Activated B cell treated with CpG ODN at 0.5 μM for 24 hours (primary cell): ENCODE results near the gene CST4. TPM values are rescaled to one million over a fixed set of nuclear protein-coding genes. Genes with fewer than 3 reads are reported as not detected.
"Not testable (repeated sequence)": the region's sequence is repeated elsewhere in the genome, so short reads cannot be mapped to it uniquely, and the experiment has no call there.

Experiments
- ATAC-seq: fragments of 200-7000 bp; cut with Tn5 transposase; one replicate; pipeline ENCODE4 v1.10.0; 2021; ENCODE audit warnings: low read depth, mild to moderate bottlenecking, moderate library complexity
- CTCF ChIA-PET: fragments of 350-600 bp; sonication (Branson Sonifier 250); formaldehyde crosslinking; loops from one replicate; lab custom pipeline; 2021; ENCODE audit warnings: antibody characterized with exemption; lab: Charles Lee
- POLR2A ChIA-PET: fragments of 350-600 bp; sonication (Branson Sonifier 250); formaldehyde crosslinking; loops from one replicate; lab custom pipeline; 2021; ENCODE audit warnings: antibody characterized with exemption; lab: Charles Lee
- DNase-seq: peaks from one replicate; pipeline ENCODE4 v3.0.0; 2022
- H3K27ac Mint-ChIP-seq: one replicate; pipeline ENCODE4 v1.8.0; 2020; ENCODE audit warnings: mixed read lengths
- H3K27me3 Mint-ChIP-seq: one replicate; pipeline ENCODE4 v1.8.0; 2021; ENCODE audit warnings: mixed read lengths
- H3K36me3 Mint-ChIP-seq: one replicate; pipeline ENCODE4 v1.8.0; 2021; ENCODE audit warnings: low read depth, mixed read lengths
- H3K4me1 Mint-ChIP-seq: one replicate; pipeline ENCODE4 v1.8.0; 2021; ENCODE audit warnings: mixed read lengths
- H3K4me3 Mint-ChIP-seq: one replicate; pipeline ENCODE4 v1.8.0; 2020; ENCODE audit warnings: mild to moderate bottlenecking, mixed read lengths
- H3K9me3 Mint-ChIP-seq: one replicate; pipeline ENCODE4 v1.8.0; 2020; ENCODE audit warnings: mixed read lengths
- intact Hi-C: fragments of 100-400 bp; cut with micrococcal nuclease; formaldehyde crosslinking; loops from one replicate; pipeline ENCODE4 v1.15.1; 2024
- total RNA-seq: library from RNA; stranded (reverse); gene quantifications from 2 replicates; pipeline ENCODE4 v1.2.3, GENCODE V29; 2022
- TF ChIP-seq, protein P1 (sequence below): fragments of 200-600 bp; IDR thresholded peaks from one replicate; pipeline ENCODE4 v1.8.0; 2022; ENCODE audit warnings: antibody characterized with exemption, mild to moderate bottlenecking

The CST4 gene
- total RNA-seq, 1 donor from 2014 or later: not detected

- ChIA-PET POLR2A (no interaction called here), CTCF (no interaction called here)
- H3K4me1 Mint-ChIP-seq: peaks cover 8% of the 10 kb centered on the region
- ATAC-seq (no peak), DNase-seq (no peak)
- no peak overlapping the region for H3K4me3 Mint-ChIP-seq
- H3K27me3 Mint-ChIP-seq: peaks cover 22% of the 10 kb centered on the region
- TF ChIP-seq, protein P1, sequence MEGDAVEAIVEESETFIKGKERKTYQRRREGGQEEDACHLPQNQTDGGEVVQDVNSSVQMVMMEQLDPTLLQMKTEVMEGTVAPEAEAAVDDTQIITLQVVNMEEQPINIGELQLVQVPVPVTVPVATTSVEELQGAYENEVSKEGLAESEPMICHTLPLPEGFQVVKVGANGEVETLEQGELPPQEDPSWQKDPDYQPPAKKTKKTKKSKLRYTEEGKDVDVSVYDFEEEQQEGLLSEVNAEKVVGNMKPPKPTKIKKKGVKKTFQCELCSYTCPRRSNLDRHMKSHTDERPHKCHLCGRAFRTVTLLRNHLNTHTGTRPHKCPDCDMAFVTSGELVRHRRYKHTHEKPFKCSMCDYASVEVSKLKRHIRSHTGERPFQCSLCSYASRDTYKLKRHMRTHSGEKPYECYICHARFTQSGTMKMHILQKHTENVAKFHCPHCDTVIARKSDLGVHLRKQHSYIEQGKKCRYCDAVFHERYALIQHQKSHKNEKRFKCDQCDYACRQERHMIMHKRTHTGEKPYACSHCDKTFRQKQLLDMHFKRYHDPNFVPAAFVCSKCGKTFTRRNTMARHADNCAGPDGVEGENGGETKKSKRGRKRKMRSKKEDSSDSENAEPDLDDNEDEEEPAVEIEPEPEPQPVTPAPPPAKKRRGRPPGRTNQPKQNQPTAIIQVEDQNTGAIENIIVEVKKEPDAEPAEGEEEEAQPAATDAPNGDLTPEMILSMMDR: no peak
- H3K9me3 Mint-ChIP-seq: no peaks in the 10 kb centered on the region
- no peaks in the 10 kb centered on the region for H3K36me3 Mint-ChIP-seq
- H3K27ac Mint-ChIP-seq: no peak overlapping the region
- intact Hi-C loops: no loop called here
Observed at GRCh38 chr20:23636182-23636907, 52.5 kb downstream of the CST4 start.

GRCh38 chr20:23635768-23636090 is 53.1 kb downstream of the CST4 start:
- CTCF ChIA-PET, H3K27ac Mint-ChIP-seq, H3K36me3 Mint-ChIP-seq, H3K9me3 Mint-ChIP-seq, intact Hi-C loops, DNase-seq, ATAC-seq, H3K4me1 Mint-ChIP-seq, POLR2A ChIA-PET, H3K4me3 Mint-ChIP-seq: not testable (repeated sequence)
- H3K27me3 Mint-ChIP-seq: peaks cover 22% of the 10 kb centered on the region

Other genes with a start within 250 kb of the CST4 start
- gene CSTL1, start 249.4 kb downstream of the CST4 start, total RNA-seq: not detected in 2 replicates
- not detected in 2 replicates for gene CST11, start 236.2 kb downstream of the CST4 start, total RNA-seq
- gene CST8, start 197.9 kb downstream of the CST4 start, total RNA-seq: not detected in 2 replicates
- gene CST9L, start 120.6 kb downstream of the CST4 start, total RNA-seq: not detected in 2 replicates
- not detected in 2 replicates for gene CST9, start 83.1 kb downstream of the CST4 start, total RNA-seq
- not detected in 2 replicates for gene CST3, start 51.1 kb downstream of the CST4 start, total RNA-seq
- not detected in 2 replicates for gene CST1, start 61.9 kb upstream of the CST4 start, total RNA-seq
- gene CST2, start 137.7 kb upstream of the CST4 start, total RNA-seq: not detected in 2 replicates
- gene CST5, start 190.7 kb upstream of the CST4 start, total RNA-seq: not detected in 2 replicates